ENCODE measurements around the gene ESPNL. TPM values are rescaled to one million over a fixed set of nuclear protein-coding genes. Genes with fewer than 3 reads are reported as not detected.
A peak's percentile ranks its signal among the peaks of the same experiment; 100 is the strongest.
"Not testable (repeated sequence)": the region's sequence is repeated elsewhere in the genome, so short reads cannot be mapped to it uniquely, and the experiment has no call there.

The ESPNL gene
- total RNA-seq, 2 donors from 2014 or later, result 0.05 TPM; not detected in 1

GRCh38 chr2:238066218-238066617 lies 33.9 kb upstream of the ESPNL start:
- no peak overlapping the region for H3K4me3 Mint-ChIP-seq
- no peak for ATAC-seq
- no peak for DNase-seq
- no peaks in the 10 kb centered on the region for H3K27me3 Mint-ChIP-seq
- H3K9me3 ChIP-seq (ENCODE audit: control insufficient read depth, low read length, poor library complexity, severe bottlenecking), result no peaks in the 10 kb centered on the region
- peak overlapping the region; percentile 14 for H3K27ac Mint-ChIP-seq
- no peaks in the 10 kb centered on the region for H3K36me3 Mint-ChIP-seq (ENCODE audit: low read depth)
- peaks cover 25% of the 10 kb centered on the region for H3K4me1 Mint-ChIP-seq

- H3K36me3 Mint-ChIP-seq (ENCODE audit: low read depth); H3K4me3 Mint-ChIP-seq; DNase-seq; ATAC-seq; H3K27me3 Mint-ChIP-seq; H3K9me3 ChIP-seq (ENCODE audit: control insufficient read depth, low read length, poor library complexity, severe bottlenecking): not testable (repeated sequence)
- Mint-ChIP-seq H3K4me1 (peaks cover 22% of the 10 kb centered on the region), H3K27ac (peak overlapping the region; percentile 14)
These were observed 33.4 kb upstream of the ESPNL start for GRCh38 chr2:238066718-238067117.

GRCh38 chr2:238067939-238068338 lies 32.2 kb upstream of the ESPNL start:
- Mint-ChIP-seq H3K27me3 (no peaks in the 10 kb centered on the region), H3K4me3 (no peak overlapping the region), H3K36me3 (ENCODE audit: low read depth) (no peaks in the 10 kb centered on the region), H3K27ac (peak overlapping the region; percentile 70), H3K4me1 (peaks cover 23% of the 10 kb centered on the region)
- no peak for ATAC-seq
- H3K9me3 ChIP-seq (ENCODE audit: control insufficient read depth, low read length, poor library complexity, severe bottlenecking), result no peaks in the 10 kb centered on the region
- DNase-seq, result no peak

GRCh38 chr2:238069021-238069709 lies 31.0 kb upstream of the ESPNL start:
- DNase-seq (no peak), ATAC-seq (peak; percentile 82)
- no peaks in the 10 kb centered on the region for H3K9me3 ChIP-seq (ENCODE audit: control insufficient read depth, low read length, poor library complexity, severe bottlenecking)
- H3K27ac Mint-ChIP-seq, result peak overlapping the region; percentile 90
- H3K4me1 Mint-ChIP-seq, result peaks cover 18% of the 10 kb centered on the region
- no peaks in the 10 kb centered on the region for H3K27me3 Mint-ChIP-seq
- H3K4me3 Mint-ChIP-seq, result peak overlapping the region; percentile 79
- no peaks in the 10 kb centered on the region for H3K36me3 Mint-ChIP-seq (ENCODE audit: low read depth)

- peak overlapping the region; percentile 90 for H3K27ac Mint-ChIP-seq
- peak overlapping the region; percentile 79 for H3K4me3 Mint-ChIP-seq
- peaks cover 18% of the 10 kb centered on the region for H3K4me1 Mint-ChIP-seq
These were observed 30.3 kb upstream of the ESPNL start for GRCh38 chr2:238069877-238070276.

GRCh38 chr2:238075397-238075796 lies 24.7 kb upstream of the ESPNL start:
- no peak for DNase-seq
- no peak for ATAC-seq
- Mint-ChIP-seq H3K4me1 (peaks cover 7% of the 10 kb centered on the region), H3K4me3 (no peak overlapping the region), H3K27me3 (no peaks in the 10 kb centered on the region), H3K27ac (no peak overlapping the region), H3K36me3 (ENCODE audit: low read depth) (peaks cover 6% of the 10 kb centered on the region)
- no peaks in the 10 kb centered on the region for H3K9me3 ChIP-seq (ENCODE audit: control insufficient read depth, low read length, poor library complexity, severe bottlenecking)

More at GRCh38 chr2:238069877-238070276, 30.3 kb upstream of the ESPNL start:
- H3K9me3 ChIP-seq (ENCODE audit: control insufficient read depth, low read length, poor library complexity, severe bottlenecking), result no peaks in the 10 kb centered on the region
- DNase-seq, result no peak
- Mint-ChIP-seq H3K36me3 (ENCODE audit: low read depth) (peaks cover 1% of the 10 kb centered on the region), H3K27me3 (no peaks in the 10 kb centered on the region)
- no peak for ATAC-seq

- H3K4me3 Mint-ChIP-seq, result no peak overlapping the region
These were observed 22.8 kb upstream of the ESPNL start for GRCh38 chr2:238077292-238077691.

GRCh38 chr2:238079874-238080327 lies 20.2 kb upstream of the ESPNL start:
- no peak for DNase-seq
- no peak for ATAC-seq
- H3K27me3 Mint-ChIP-seq, result no peaks in the 10 kb centered on the region
- H3K4me1 Mint-ChIP-seq, result no peaks in the 10 kb centered on the region
- no peak overlapping the region for H3K4me3 Mint-ChIP-seq
- no peaks in the 10 kb centered on the region for H3K9me3 ChIP-seq (ENCODE audit: control insufficient read depth, low read length, poor library complexity, severe bottlenecking)
- H3K36me3 Mint-ChIP-seq (ENCODE audit: low read depth), result peaks cover 7% of the 10 kb centered on the region
- no peak overlapping the region for H3K27ac Mint-ChIP-seq

More at GRCh38 chr2:238077292-238077691, 22.8 kb upstream of the ESPNL start:
- Mint-ChIP-seq H3K27me3 (no peaks in the 10 kb centered on the region), H3K4me1 (peaks cover under 1% of the 10 kb centered on the region), H3K36me3 (ENCODE audit: low read depth) (peaks cover 9% of the 10 kb centered on the region), H3K27ac (no peak overlapping the region)
- DNase-seq (no peak), ATAC-seq (no peak)
- H3K9me3 ChIP-seq (ENCODE audit: control insufficient read depth, low read length, poor library complexity, severe bottlenecking), result no peaks in the 10 kb centered on the region

- no peak for DNase-seq
- no peak overlapping the region for H3K4me3 Mint-ChIP-seq
- peaks cover 10% of the 10 kb centered on the region for H3K36me3 Mint-ChIP-seq (ENCODE audit: low read depth)
- no peaks in the 10 kb centered on the region for H3K9me3 ChIP-seq (ENCODE audit: control insufficient read depth, low read length, poor library complexity, severe bottlenecking)
- H3K27ac Mint-ChIP-seq, result no peak overlapping the region
- H3K27me3 Mint-ChIP-seq, result no peaks in the 10 kb centered on the region
- no peaks in the 10 kb centered on the region for H3K4me1 Mint-ChIP-seq
- ATAC-seq, result no peak
These were observed 19.6 kb upstream of the ESPNL start for GRCh38 chr2:238080518-238080917.

GRCh38 chr2:238081150-238081549 lies 19.0 kb upstream of the ESPNL start:
- DNase-seq, result no peak
- H3K4me1 Mint-ChIP-seq, result no peaks in the 10 kb centered on the region
- no peak overlapping the region for H3K27ac Mint-ChIP-seq

GRCh38 chr2:238081561-238081960 lies 18.6 kb upstream of the ESPNL start:
- H3K4me1 Mint-ChIP-seq, result no peaks in the 10 kb centered on the region

More at GRCh38 chr2:238081150-238081549, 19.0 kb upstream of the ESPNL start:
- H3K9me3 ChIP-seq (ENCODE audit: control insufficient read depth, low read length, poor library complexity, severe bottlenecking), result no peaks in the 10 kb centered on the region
- Mint-ChIP-seq H3K27me3 (no peaks in the 10 kb centered on the region), H3K36me3 (ENCODE audit: low read depth) (peaks cover 10% of the 10 kb centered on the region), H3K4me3 (no peak overlapping the region)
- ATAC-seq, result no peak

GRCh38 chr2:238082151-238082550 lies 18.0 kb upstream of the ESPNL start:
- Mint-ChIP-seq H3K36me3 (ENCODE audit: low read depth) (peaks cover 10% of the 10 kb centered on the region), H3K27ac (no peak overlapping the region), H3K4me1 (peaks cover 4% of the 10 kb centered on the region), H3K27me3 (no peaks in the 10 kb centered on the region), H3K4me3 (no peak overlapping the region)
- DNase-seq, result no peak
- no peaks in the 10 kb centered on the region for H3K9me3 ChIP-seq (ENCODE audit: control insufficient read depth, low read length, poor library complexity, severe bottlenecking)
- ATAC-seq, result no peak

More at GRCh38 chr2:238081561-238081960, 18.6 kb upstream of the ESPNL start:
- DNase-seq (no peak), ATAC-seq (no peak)
- no peaks in the 10 kb centered on the region for H3K9me3 ChIP-seq (ENCODE audit: control insufficient read depth, low read length, poor library complexity, severe bottlenecking)
- Mint-ChIP-seq H3K36me3 (ENCODE audit: low read depth) (peaks cover 10% of the 10 kb centered on the region), H3K27me3 (no peaks in the 10 kb centered on the region), H3K27ac (no peak overlapping the region), H3K4me3 (no peak overlapping the region)

GRCh38 chr2:238082827-238083226 lies 17.3 kb upstream of the ESPNL start:
- ATAC-seq (no peak), DNase-seq (no peak)
- Mint-ChIP-seq H3K4me3 (no peak overlapping the region), H3K27me3 (no peaks in the 10 kb centered on the region), H3K36me3 (ENCODE audit: low read depth) (peaks cover 10% of the 10 kb centered on the region), H3K27ac (no peak overlapping the region), H3K4me1 (peaks cover 5% of the 10 kb centered on the region)
- H3K9me3 ChIP-seq (ENCODE audit: control insufficient read depth, low read length, poor library complexity, severe bottlenecking), result no peaks in the 10 kb centered on the region

GRCh38 chr2:238083919-238084318 lies 16.2 kb upstream of the ESPNL start:
- ATAC-seq, result no peak
- H3K36me3 Mint-ChIP-seq (ENCODE audit: low read depth), result peaks cover 10% of the 10 kb centered on the region
- DNase-seq, result no peak
- H3K9me3 ChIP-seq (ENCODE audit: control insufficient read depth, low read length, poor library complexity, severe bottlenecking), result no peaks in the 10 kb centered on the region
- peaks cover 5% of the 10 kb centered on the region for H3K4me1 Mint-ChIP-seq
- no peak overlapping the region for H3K27ac Mint-ChIP-seq
- no peaks in the 10 kb centered on the region for H3K27me3 Mint-ChIP-seq
- no peak overlapping the region for H3K4me3 Mint-ChIP-seq
